ENCODE measurements around the gene CDH15. TPM values are rescaled to one million over a fixed set of nuclear protein-coding genes. Genes with fewer than 3 reads are reported as not detected.

The CDH15 gene
- total RNA-seq, 4 donors from 2014 or later = not detected

GRCh38 chr16:89178453-89179147, 7.1 kb downstream of the CDH15 start:
- 79 to 86% methylated on average over 8 to 13 of the region's 24 CpGs for WGBS, 2 donors
- Histone ChIP-seq H3K27me3 (no peaks in the 10 kb centered on the region), H3K4me3 (replicated peaks in 1 of 3) (no peak overlapping the region), H3K4me1 (no peaks in the 10 kb centered on the region), H3K27ac (no peak overlapping the region), H3K9me3 (no peaks in the 10 kb centered on the region), H3K36me3 (no peaks in the 10 kb centered on the region)
- DNase-seq = no peak
- intact Hi-C loops (cut with DNase I) = loop anchor here (10.0 kb wide), 1 partner anchor 234 kb away; no protein-coding TSS in a partner anchor
- TF ChIP-seq POLR2A (IDR thresholded peaks at IDR 0.05) = no peak
- no peak for TF ChIP-seq CTCF (IDR thresholded peaks at IDR 0.05)

GRCh38 chr16:89179148-89179484, 7.6 kb downstream of the CDH15 start:
- DNase-seq = no peak
- Histone ChIP-seq H3K27me3 (no peaks in the 10 kb centered on the region), H3K36me3 (no peaks in the 10 kb centered on the region), H3K9me3 (no peaks in the 10 kb centered on the region), H3K27ac (no peak overlapping the region), H3K4me3 (replicated peaks in 1 of 3) (no peak overlapping the region), H3K4me1 (no peaks in the 10 kb centered on the region)
- no peak for TF ChIP-seq CTCF (IDR thresholded peaks at IDR 0.05)
- TF ChIP-seq POLR2A (IDR thresholded peaks at IDR 0.05) = no peak
- intact Hi-C loops (cut with DNase I) = loop anchor here (10.0 kb wide), 1 partner anchor 234 kb away; no protein-coding TSS in a partner anchor
- 89 to 91% methylated on average over 6 to 15 of the region's 19 CpGs for WGBS, 2 donors

- TF ChIP-seq CTCF (IDR thresholded peaks at IDR 0.05) = no peak
- no peak for TF ChIP-seq POLR2A (IDR thresholded peaks at IDR 0.05)
- 84 to 86% methylated on average over 18 to 21 of the region's 25 CpGs for WGBS, 2 donors
- intact Hi-C loops (cut with DNase I) = loop anchor here (10.0 kb wide), 1 partner anchor 235 kb away; no protein-coding TSS in a partner anchor
- no peaks in the 10 kb centered on the region for H3K4me1 ChIP-seq
- DNase-seq = no peak
- H3K4me3 ChIP-seq (replicated peaks in 1 of 3) = no peak overlapping the region
- no peaks in the 10 kb centered on the region for H3K27me3 ChIP-seq
- no peaks in the 10 kb centered on the region for H3K9me3 ChIP-seq
- no peak overlapping the region for H3K27ac ChIP-seq
- no peaks in the 10 kb centered on the region for H3K36me3 ChIP-seq
Measured at GRCh38 chr16:89179656-89180315, 8.2 kb downstream of the CDH15 start.

GRCh38 chr16:89183463-89183862, 11.9 kb downstream of the CDH15 start:
- WGBS, 2 donors = 28 to 36% methylated on average over 12 to 13 of the region's 13 CpGs
- Histone ChIP-seq H3K27ac (no peak overlapping the region), H3K36me3 (no peaks in the 10 kb centered on the region), H3K4me3 (replicated peaks in 1 of 3) (no peak overlapping the region), H3K9me3 (no peaks in the 10 kb centered on the region), H3K4me1 (no peaks in the 10 kb centered on the region), H3K27me3 (no peaks in the 10 kb centered on the region)
- TF ChIP-seq POLR2A (IDR thresholded peaks at IDR 0.05) = no peak
- no peak for TF ChIP-seq CTCF (IDR thresholded peaks at IDR 0.05)
- intact Hi-C loops (cut with DNase I) = no loop called here
- no peak for DNase-seq

Measured in thyroid gland (tissue), 4 donors.